GM23338 (cell line): Measurements from ENCODE around the gene VEPH1. TPM values are rescaled to one million over a fixed set of nuclear protein-coding genes. Genes with fewer than 3 reads are reported as not detected.

ENCODE experiments used
- ATAC-seq: fragments of 200-7000 bp; cut with Tn5 transposase; 3 replicates; pipeline ENCODE4 v1.9.1; 2020
- DNase-seq: peaks from one replicate; pipeline ENCODE4 v3.0.0-alpha.2; 2015; ENCODE audit warnings: low spot score
- H2AFZ ChIP-seq: fragments of 200-600 bp; sonication (generic); 2 replicates; pipeline ENCODE4 v1.8.0; 2016; ENCODE audit warnings: antibody characterized with exemption, mild to moderate bottlenecking, moderate library complexity
- H3F3A ChIP-seq: fragments of 200-600 bp; sonication (generic); replicated peaks from 2 replicates; pipeline ENCODE4 v1.8.0; 2017; ENCODE audit warnings: antibody characterized with exemption, mixed run types, low read depth
- H3K27ac ChIP-seq: fragments of 200-600 bp; sonication (generic); 2 replicates; pipeline ENCODE4 v1.6.1; 2016; ENCODE audit warnings: low read depth
- H3K27me3 ChIP-seq: fragments of 200-600 bp; sonication (generic); 2 replicates; pipeline ENCODE4 v1.8.0; 2016; ENCODE audit warnings: mild to moderate bottlenecking, mixed run types, moderate library complexity; ENCODE audit not compliant: insufficient read depth
- H3K36me3 ChIP-seq: fragments of 200-600 bp; sonication (generic); 2 replicates; pipeline ENCODE4 v1.8.0; 2016; ENCODE audit warnings: mild to moderate bottlenecking; ENCODE audit not compliant: insufficient read depth
- H3K4me1 ChIP-seq: fragments of 200-600 bp; sonication (generic); 2 replicates; pipeline ENCODE4 v1.8.0; 2016; ENCODE audit warnings: mild to moderate bottlenecking, moderate library complexity; ENCODE audit not compliant: insufficient read depth
- H3K4me2 ChIP-seq: fragments of 200-600 bp; sonication (generic); 2 replicates; pipeline ENCODE4 v1.7.1; 2017; ENCODE audit warnings: mixed run types
- H3K4me3 ChIP-seq: fragments of 200-600 bp; sonication (generic); 2 replicates; pipeline ENCODE4 v1.6.1; 2016; ENCODE audit warnings: mixed run types
- H3K79me2 ChIP-seq: fragments of 200-600 bp; sonication (generic); replicated peaks from 2 replicates; pipeline ENCODE4 v1.8.0; 2017; ENCODE audit warnings: mild to moderate bottlenecking; ENCODE audit not compliant: insufficient read depth
- H3K9me2 ChIP-seq: fragments of 200-600 bp; sonication (generic); 2 replicates; pipeline ENCODE4 v1.8.0; 2017; ENCODE audit not compliant: insufficient read depth
- H4K20me1 ChIP-seq: fragments of 200-600 bp; sonication (generic); replicated peaks from 2 replicates; pipeline ENCODE4 v1.8.0; 2017; ENCODE audit warnings: mild to moderate bottlenecking; ENCODE audit not compliant: insufficient read depth
- H3K27ac Mint-ChIP-seq: 2 replicates; pipeline ENCODE4 v1.8.0; 2020; ENCODE audit warnings: inconsistent platforms, mild to moderate bottlenecking, moderate library complexity, mixed read lengths
- H3K27me3 Mint-ChIP-seq: 3 replicates; pipeline ENCODE4 v1.8.0; 2022; ENCODE audit warnings: low read depth, mild to moderate bottlenecking, moderate library complexity, mixed read lengths, inconsistent platforms; ENCODE audit not compliant: insufficient read depth, poor library complexity
- H3K36me3 Mint-ChIP-seq: 3 replicates; pipeline ENCODE4 v1.8.0; 2021; ENCODE audit warnings: low read depth, mild to moderate bottlenecking, inconsistent platforms, moderate library complexity, mixed read lengths
- H3K4me1 Mint-ChIP-seq: 3 replicates; pipeline ENCODE4 v1.8.0; 2020; ENCODE audit warnings: mild to moderate bottlenecking, inconsistent platforms, mixed read lengths
- H3K4me3 Mint-ChIP-seq: 3 replicates; pipeline ENCODE4 v1.8.0; 2021; ENCODE audit warnings: moderate library complexity, mild to moderate bottlenecking, inconsistent platforms, mixed read lengths
- H3K9me3 Mint-ChIP-seq: 3 replicates; pipeline ENCODE4 v1.8.0; 2020; ENCODE audit warnings: moderate library complexity, mild to moderate bottlenecking, inconsistent platforms, mixed read lengths
- CREB1 ChIP-seq: fragments of 250-450 bp; sonication (Bioruptor Pico); IDR thresholded peaks from 2 replicates; pipeline ENCODE4 v1.5.0; 2020; ENCODE audit warnings: low read depth, mild to moderate bottlenecking, moderate library complexity
- CTCF ChIP-seq, 2 experiments: fragments of 200-600 bp in 1 of 2; sonication (generic) in 1 of 2; conservative IDR thresholded peaks; 2 replicates each; pipeline versions ENCODE4 v1.5.1 to v1.6.1; 2016 to 2017; ENCODE audit warnings: antibody characterized with exemption in 2 of 2, low read depth in 2 of 2, mild to moderate bottlenecking in 2 of 2, moderate library complexity in 1 of 2
- ETS1 ChIP-seq: IDR thresholded peaks from 2 replicates; pipeline ENCODE4 v1.6.1; 2016; ENCODE audit warnings: antibody characterized with exemption
- EZH2 ChIP-seq: fragments of 200-600 bp; sonication (generic); IDR thresholded peaks from one replicate; pipeline ENCODE4 v1.8.0; 2017; ENCODE audit warnings: antibody characterized with exemption, mild to moderate bottlenecking, low read depth; ENCODE audit not compliant: unreplicated experiment
- EZH2phosphoT487 ChIP-seq: fragments of 200-600 bp; sonication (generic); IDR thresholded peaks from one replicate; pipeline ENCODE4 v1.8.1; 2018; ENCODE audit warnings: antibody characterized with exemption; ENCODE audit not compliant: unreplicated experiment
- JUNB ChIP-seq: IDR thresholded peaks from one replicate; pipeline ENCODE4 v1.6.1; 2016; ENCODE audit warnings: antibody characterized with exemption; ENCODE audit not compliant: unreplicated experiment
- NANOG ChIP-seq: IDR thresholded peaks from 2 replicates; pipeline ENCODE4 v1.6.1; 2016; ENCODE audit warnings: antibody characterized with exemption, borderline replicate concordance
- POLR2AphosphoS5 ChIP-seq: IDR thresholded peaks from 2 replicates; pipeline ENCODE4 v1.6.1; 2016; ENCODE audit warnings: antibody characterized with exemption, low read depth
- REST ChIP-seq: IDR thresholded peaks from one replicate; pipeline ENCODE4 v1.6.1; 2018; ENCODE audit warnings: antibody characterized with exemption; ENCODE audit not compliant: unreplicated experiment
- ZNF114 ChIP-seq: fragments of 250-450 bp; sonication (Bioruptor Pico); IDR thresholded peaks from 2 replicates; pipeline ENCODE4 v1.5.0; 2020; ENCODE audit warnings: mild to moderate bottlenecking, moderate library complexity
- polyA plus RNA-seq: library from polyadenylated mRNA; unstranded; fragments of >200 nt; fragmentation: Nextera tagmentation; extraction: Ambion mirVana; gene quantifications from 2 replicates; pipeline ENCODE4 v1.2.1, GENCODE V29; 2016
- total RNA-seq: library from RNA; depleted of rRNA; stranded (reverse); fragments of >200 nt; shearing (Covaris generic); gene quantifications from 2 replicates; pipeline ENCODE4 v1.2.3, GENCODE V29; 2014
- TF ChIP-seq, protein P1 (sequence below): fragments of 250-450 bp; sonication (Bioruptor Pico); IDR thresholded peaks from 2 replicates; pipeline ENCODE4 v1.5.0; 2020; ENCODE audit warnings: mild to moderate bottlenecking, moderate library complexity

The VEPH1 gene
- total and polyA plus RNA-seq, 2 experiments from 2014 or later: 15.4 to 33.8 TPM

- TF ChIP-seq CTCF (conservative IDR thresholded peaks at IDR 0.05; ENCODE audit: low read depth in 2 of 2): no peak
- TF ChIP-seq ETS1: no peak
Measured at GRCh38 chr3:157313186-157313585, 190.0 kb downstream of the VEPH1 start (continued).

DNA sequence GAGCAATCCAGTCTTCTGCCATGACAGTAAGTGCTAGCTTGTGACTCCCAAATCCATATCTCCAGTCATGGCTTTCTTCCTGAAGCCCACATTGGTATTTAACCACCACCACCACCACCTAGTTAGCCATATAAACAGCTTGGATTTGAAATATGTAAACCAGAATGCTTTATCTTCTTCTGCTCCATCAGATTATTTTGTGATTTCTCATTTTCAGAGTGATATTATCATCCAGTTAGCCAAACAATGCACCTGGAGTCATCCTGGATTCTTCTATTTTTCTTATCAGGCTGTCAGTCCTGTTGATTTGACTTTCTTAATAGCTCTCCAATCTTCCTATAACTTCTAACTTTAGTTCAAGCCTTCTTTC lies 190.9 kb downstream of the VEPH1 start:
- Histone ChIP-seq H3K4me2 (no peak overlapping the region), H3K4me3 (no peak overlapping the region), H3K27ac (no peak overlapping the region), H3K79me2 (no peaks in the 10 kb centered on the region), H3K36me3 (no peaks in the 10 kb centered on the region), H3K4me1 (no peaks in the 10 kb centered on the region), H4K20me1 (no peaks in the 10 kb centered on the region), H3F3A (no peaks in the 10 kb centered on the region), H3K27me3 (no peaks in the 10 kb centered on the region), H3K9me2 (no peaks in the 10 kb centered on the region), H2AFZ (no peak overlapping the region)
- ATAC-seq (no peak), DNase-seq (no peak)
- Mint-ChIP-seq H3K4me3 (no peak overlapping the region), H3K36me3 (no peaks in the 10 kb centered on the region), H3K4me1 (no peaks in the 10 kb centered on the region), H3K27me3 (no peaks in the 10 kb centered on the region), H3K9me3 (0 out of 3 replicates have a peak, but pooled peaks cover 2% of the 10 kb centered on the region), H3K27ac (no peak overlapping the region)
- TF ChIP-seq EZH2phosphoT487 (no peak), POLR2AphosphoS5 (no peak), EZH2 (no peak), REST (no peak), CTCF (conservative IDR thresholded peaks at IDR 0.05; ENCODE audit: low read depth in 2 of 2) (no peak), CREB1 (CRISPR knock-in tag) (no peak), NANOG (no peak), JUNB (no peak), ZNF114 (no peak)
- TF ChIP-seq, protein P1, sequence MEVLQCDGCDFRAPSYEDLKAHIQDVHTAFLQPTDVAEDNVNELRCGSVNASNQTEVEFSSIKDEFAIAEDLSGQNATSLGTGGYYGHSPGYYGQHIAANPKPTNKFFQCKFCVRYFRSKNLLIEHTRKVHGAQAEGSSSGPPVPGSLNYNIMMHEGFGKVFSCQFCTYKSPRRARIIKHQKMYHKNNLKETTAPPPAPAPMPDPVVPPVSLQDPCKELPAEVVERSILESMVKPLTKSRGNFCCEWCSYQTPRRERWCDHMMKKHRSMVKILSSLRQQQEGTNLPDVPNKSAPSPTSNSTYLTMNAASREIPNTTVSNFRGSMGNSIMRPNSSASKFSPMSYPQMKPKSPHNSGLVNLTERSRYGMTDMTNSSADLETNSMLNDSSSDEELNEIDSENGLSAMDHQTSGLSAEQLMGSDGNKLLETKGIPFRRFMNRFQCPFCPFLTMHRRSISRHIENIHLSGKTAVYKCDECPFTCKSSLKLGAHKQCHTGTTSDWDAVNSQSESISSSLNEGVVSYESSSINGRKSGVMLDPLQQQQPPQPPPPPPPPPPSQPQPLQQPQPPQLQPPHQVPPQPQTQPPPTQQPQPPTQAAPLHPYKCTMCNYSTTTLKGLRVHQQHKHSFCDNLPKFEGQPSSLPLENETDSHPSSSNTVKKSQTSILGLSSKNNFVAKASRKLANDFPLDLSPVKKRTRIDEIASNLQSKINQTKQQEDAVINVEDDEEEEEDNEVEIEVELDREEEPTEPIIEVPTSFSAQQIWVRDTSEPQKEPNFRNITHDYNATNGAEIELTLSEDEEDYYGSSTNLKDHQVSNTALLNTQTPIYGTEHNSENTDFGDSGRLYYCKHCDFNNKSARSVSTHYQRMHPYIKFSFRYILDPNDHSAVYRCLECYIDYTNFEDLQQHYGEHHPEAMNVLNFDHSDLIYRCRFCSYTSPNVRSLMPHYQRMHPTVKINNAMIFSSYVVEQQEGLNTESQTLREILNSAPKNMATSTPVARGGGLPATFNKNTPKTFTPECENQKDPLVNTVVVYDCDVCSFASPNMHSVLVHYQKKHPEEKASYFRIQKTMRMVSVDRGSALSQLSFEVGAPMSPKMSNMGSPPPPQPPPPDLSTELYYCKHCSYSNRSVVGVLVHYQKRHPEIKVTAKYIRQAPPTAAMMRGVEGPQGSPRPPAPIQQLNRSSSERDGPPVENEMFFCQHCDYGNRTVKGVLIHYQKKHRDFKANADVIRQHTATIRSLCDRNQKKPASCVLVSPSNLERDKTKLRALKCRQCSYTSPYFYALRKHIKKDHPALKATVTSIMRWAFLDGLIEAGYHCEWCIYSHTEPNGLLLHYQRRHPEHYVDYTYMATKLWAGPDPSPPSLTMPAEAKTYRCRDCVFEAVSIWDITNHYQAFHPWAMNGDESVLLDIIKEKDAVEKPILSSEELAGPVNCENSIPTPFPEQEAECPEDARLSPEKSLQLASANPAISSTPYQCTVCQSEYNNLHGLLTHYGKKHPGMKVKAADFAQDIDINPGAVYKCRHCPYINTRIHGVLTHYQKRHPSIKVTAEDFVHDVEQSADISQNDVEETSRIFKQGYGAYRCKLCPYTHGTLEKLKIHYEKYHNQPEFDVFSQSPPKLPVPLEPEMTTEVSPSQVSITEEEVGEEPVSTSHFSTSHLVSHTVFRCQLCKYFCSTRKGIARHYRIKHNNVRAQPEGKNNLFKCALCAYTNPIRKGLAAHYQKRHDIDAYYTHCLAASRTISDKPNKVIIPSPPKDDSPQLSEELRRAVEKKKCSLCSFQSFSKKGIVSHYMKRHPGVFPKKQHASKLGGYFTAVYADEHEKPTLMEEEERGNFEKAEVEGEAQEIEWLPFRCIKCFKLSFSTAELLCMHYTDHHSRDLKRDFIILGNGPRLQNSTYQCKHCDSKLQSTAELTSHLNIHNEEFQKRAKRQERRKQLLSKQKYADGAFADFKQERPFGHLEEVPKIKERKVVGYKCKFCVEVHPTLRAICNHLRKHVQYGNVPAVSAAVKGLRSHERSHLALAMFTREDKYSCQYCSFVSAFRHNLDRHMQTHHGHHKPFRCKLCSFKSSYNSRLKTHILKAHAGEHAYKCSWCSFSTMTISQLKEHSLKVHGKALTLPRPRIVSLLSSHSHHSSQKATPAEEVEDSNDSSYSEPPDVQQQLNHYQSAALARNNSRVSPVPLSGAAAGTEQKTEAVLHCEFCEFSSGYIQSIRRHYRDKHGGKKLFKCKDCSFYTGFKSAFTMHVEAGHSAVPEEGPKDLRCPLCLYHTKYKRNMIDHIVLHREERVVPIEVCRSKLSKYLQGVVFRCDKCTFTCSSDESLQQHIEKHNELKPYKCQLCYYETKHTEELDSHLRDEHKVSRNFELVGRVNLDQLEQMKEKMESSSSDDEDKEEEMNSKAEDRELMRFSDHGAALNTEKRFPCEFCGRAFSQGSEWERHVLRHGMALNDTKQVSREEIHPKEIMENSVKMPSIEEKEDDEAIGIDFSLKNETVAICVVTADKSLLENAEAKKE (CRISPR knock-in tag): no peak
